ENCODE data around the gene KCND3.

KCND3 gene

GRCh38 chr1:111961016-111961415 lies 28.5 kb downstream of the KCND3 start:
- TF ChIP-seq ZSCAN16 (tag by site-specific recombination; IDR thresholded peaks at IDR 0.05) (no peak), ZNF138 (tag by site-specific recombination; IDR thresholded peaks at IDR 0.05; ENCODE audit: borderline replicate concordance) (no peak), ZNF221 (tag by site-specific recombination; IDR thresholded peaks at IDR 0.05; ENCODE audit: borderline replicate concordance) (no peak), ATF2 (tag by site-specific recombination; IDR thresholded peaks at IDR 0.05; ENCODE audit: low read depth) (no peak), ZNF184 (tag by site-specific recombination; IDR thresholded peaks at IDR 0.05) (no peak), CTCF (tag by site-specific recombination; IDR thresholded peaks at IDR 0.05) (no peak), ZSCAN5A (tag by site-specific recombination; IDR thresholded peaks at IDR 0.05) (no peak), ZNF391 (tag by site-specific recombination; IDR thresholded peaks at IDR 0.05; ENCODE audit: borderline replicate concordance, low read depth) (no peak), BCL6B (tag by site-specific recombination; IDR thresholded peaks at IDR 0.05) (no peak), ZNF280C (tag by site-specific recombination; IDR thresholded peaks at IDR 0.05) (no peak), ZNF354C (tag by site-specific recombination; IDR thresholded peaks at IDR 0.05; ENCODE audit: borderline replicate concordance, low read depth) (no peak), ZNF701 (tag by site-specific recombination; IDR thresholded peaks at IDR 0.05) (no peak), ZNF280D (tag by site-specific recombination; IDR thresholded peaks at IDR 0.05) (no peak)
- Histone ChIP-seq H3K27ac (ENCODE audit: extremely low read depth, low read depth, low read length) (no peak overlapping the region), H3K9me3 (ENCODE audit: control insufficient read depth, insufficient read depth, low read depth, low read length) (no peaks in the 10 kb centered on the region), H3K36me3 (ENCODE audit: control insufficient read depth in 2 of 2, insufficient read depth in 1 of 2, low read length in 2 of 2) (no peaks in the 10 kb centered on the region), H3K4me1 (ENCODE audit: control insufficient read depth, insufficient read depth, low read length) (no peaks in the 10 kb centered on the region), H3K4me3 (ENCODE audit: low read depth, low read length) (no peak overlapping the region)
- ChIA-PET CTCF (no interaction called here), POLR2A (no interaction called here)

- Histone ChIP-seq H3K36me3 (ENCODE audit: control insufficient read depth in 2 of 2, insufficient read depth in 1 of 2, low read length in 2 of 2) (no peaks in the 10 kb centered on the region), H3K9me3 (ENCODE audit: control insufficient read depth, insufficient read depth, low read depth, low read length) (no peaks in the 10 kb centered on the region), H3K4me3 (ENCODE audit: low read depth, low read length) (no peak overlapping the region), H3K27ac (ENCODE audit: extremely low read depth, low read depth, low read length) (no peak overlapping the region), H3K4me1 (ENCODE audit: control insufficient read depth, insufficient read depth, low read length) (no peaks in the 10 kb centered on the region)
- POLR2A ChIA-PET = no interaction called here
- no peak for TF ChIP-seq KLF7 (tag by site-specific recombination; IDR thresholded peaks at IDR 0.05; ENCODE audit: borderline replicate concordance)
- TF ChIP-seq HOXC10 (CRISPR knock-in tag; IDR thresholded peaks at IDR 0.05) = no peak
- TF ChIP-seq ZFP41 (tag by site-specific recombination; IDR thresholded peaks at IDR 0.05; ENCODE audit: borderline replicate concordance) = no peak
- no peak for TF ChIP-seq ZNF157 (tag by site-specific recombination; IDR thresholded peaks at IDR 0.05)
- CTCF ChIA-PET = no interaction called here
Measured at GRCh38 chr1:111959436-111959835, 30.0 kb downstream of the KCND3 start.
